GM15510 (cell line): ENCODE measurements around the gene ZFYVE16.

ENCODE experiments used
- POLR2A ChIP-seq: IDR thresholded peaks from 3 replicates; pipeline ENCODE4 v1.6.1; 2011; ENCODE audit warnings: borderline replicate concordance; ENCODE audit not compliant: insufficient read length; ENCODE audit errors: extremely low read depth

Gene ZFYVE16

GRCh38 chr5:80468131-80468530 is 60.3 kb downstream of the ZFYVE16 start:
- TF ChIP-seq POLR2A = no peak

- no peak for TF ChIP-seq POLR2A
These were observed 67.1 kb downstream of the ZFYVE16 start for GRCh38 chr5:80474929-80475328.

- no peak for TF ChIP-seq POLR2A
These were observed 71.8 kb downstream of the ZFYVE16 start for GRCh38 chr5:80479713-80480112.

DNA sequence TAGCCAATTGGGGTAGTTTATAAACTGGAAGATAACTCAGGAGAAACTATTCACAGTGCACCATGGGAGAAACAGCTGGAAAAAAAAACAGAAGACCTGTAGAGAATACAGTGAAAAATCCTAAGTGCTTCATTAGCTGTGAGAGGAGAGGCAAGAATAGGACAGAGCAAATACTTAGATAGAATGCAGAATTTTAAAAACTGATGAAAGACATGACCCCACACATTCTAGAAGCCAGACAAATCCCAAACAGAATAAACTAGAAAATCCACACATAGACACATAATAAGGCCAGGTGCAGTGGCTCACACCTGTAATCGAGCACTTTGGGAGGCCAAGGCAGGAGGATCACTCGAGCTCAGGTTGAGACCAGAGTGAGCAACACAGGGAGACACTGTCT is 72.5 kb downstream of the ZFYVE16 start:
- TF ChIP-seq POLR2A = no peak

- TF ChIP-seq POLR2A = no peak
These were observed 73.4 kb downstream of the ZFYVE16 start for GRCh38 chr5:80481019-80481893.

GRCh38 chr5:80482578-80482977 is 74.7 kb downstream of the ZFYVE16 start:
- no peak for TF ChIP-seq POLR2A

GRCh38 chr5:80483636-80484232 is 75.9 kb downstream of the ZFYVE16 start:
- no peak for TF ChIP-seq POLR2A

DNA sequence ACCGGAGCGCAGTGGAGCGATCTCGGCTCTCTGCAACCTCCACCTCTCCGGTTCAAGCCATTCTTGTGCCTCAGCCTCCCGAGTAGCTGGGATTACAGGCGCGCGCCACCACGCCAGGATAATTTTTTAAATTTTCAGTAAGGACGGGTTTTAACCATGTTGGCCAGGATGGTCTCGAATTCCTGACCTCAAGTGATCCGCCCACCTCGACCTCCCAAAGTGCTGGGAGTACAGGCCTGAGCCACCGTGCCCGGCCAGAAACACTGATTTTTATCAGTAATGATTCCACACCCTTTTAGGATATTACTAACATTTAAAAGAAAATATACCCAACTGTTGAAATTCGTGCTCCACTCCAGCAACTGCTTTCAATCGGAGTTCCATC is 79.6 kb downstream of the ZFYVE16 start:
- no peak for TF ChIP-seq POLR2A

GRCh38 chr5:80487829-80488721 is 80.2 kb downstream of the ZFYVE16 start, which contains the start of gene FAM151B:
Gene FAM151B, plus strand, starts transcription at chr5:80488100. Its CDS starts 24 bp downstream, at chr5:80488124.
- TF ChIP-seq POLR2A = no peak

GRCh38 chr5:80491296-80491695 is 83.4 kb downstream of the ZFYVE16 start:
- TF ChIP-seq POLR2A = no peak

GRCh38 chr5:80492741-80493140 is 84.9 kb downstream of the ZFYVE16 start:
- no peak for TF ChIP-seq POLR2A

- no peak for TF ChIP-seq POLR2A
These were observed 88.0 kb downstream of the ZFYVE16 start for GRCh38 chr5:80495891-80496290.

DNA sequence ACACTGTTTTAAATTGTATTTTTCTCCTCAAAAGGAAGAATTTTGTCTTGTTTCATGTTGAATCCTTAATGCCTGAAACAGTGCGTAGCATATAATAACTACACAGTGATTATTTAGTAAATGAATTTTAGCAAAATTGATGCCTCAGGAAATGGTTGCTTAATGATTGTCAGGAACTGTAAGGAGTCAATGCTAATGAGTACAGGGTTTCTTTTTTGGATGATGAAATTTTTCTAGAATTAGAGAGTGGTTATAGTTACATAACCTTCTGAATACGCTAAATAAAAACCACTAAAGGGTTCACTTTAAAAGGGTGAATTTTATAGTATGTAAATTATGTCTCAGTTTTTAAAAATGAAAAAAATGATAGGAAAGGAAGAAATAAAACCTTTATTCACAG is 94.9 kb downstream of the ZFYVE16 start:
- TF ChIP-seq POLR2A = no peak

- no peak for TF ChIP-seq POLR2A
These were observed 95.8 kb downstream of the ZFYVE16 start for GRCh38 chr5:80503641-80504040.

- no peak for TF ChIP-seq POLR2A
These were observed 97.0 kb downstream of the ZFYVE16 start for GRCh38 chr5:80504833-80505232.

GRCh38 chr5:80507663-80508062 is 99.8 kb downstream of the ZFYVE16 start:
- no peak for TF ChIP-seq POLR2A

DNA sequence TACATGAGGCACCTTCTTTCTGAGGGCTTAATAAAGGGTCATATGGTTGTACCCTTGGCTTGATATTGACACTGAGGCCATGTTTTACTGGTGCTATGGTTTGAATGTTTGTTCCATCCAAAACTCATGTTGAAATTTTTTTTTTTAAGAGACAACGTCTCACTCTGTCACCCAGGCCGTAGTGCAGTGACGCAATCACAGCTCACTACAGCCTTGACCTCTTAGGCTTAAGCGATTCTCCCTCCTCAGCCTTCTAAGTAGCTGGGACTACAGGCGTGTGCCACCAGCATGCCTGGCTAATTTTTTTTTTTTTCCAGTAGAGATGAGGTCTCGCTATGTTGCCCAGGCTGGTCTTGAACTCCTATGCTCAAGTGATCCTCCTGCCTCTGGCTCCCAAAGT is 101.0 kb downstream of the ZFYVE16 start:
- no peak for TF ChIP-seq POLR2A
